ENCODE data around the gene SF3A1. TPM values are rescaled to one million over a fixed set of nuclear protein-coding genes. Genes with fewer than 3 reads are reported as not detected.
A peak's percentile ranks its signal among the peaks of the same experiment; 100 is the strongest.

SF3A1 gene
- total and polyA plus RNA-seq, 2 donors (not counting 1 experiment from before 2014, with no cell fraction given) = 17.0 to 22.9 TPM

GRCh38 chr22:30312053-30312452 lies 44.6 kb downstream of the SF3A1 start:
- H3K4me2 ChIP-seq (ENCODE audit: extremely low read depth, insufficient read depth, low read length) = no peak overlapping the region
- no peak overlapping the region for H3K4me3 ChIP-seq (replicated peaks in 1 of 4; ENCODE audit: control extremely low read depth in 1 of 4, insufficient read depth in 1 of 4, low read depth in 3 of 4, low read length in 4 of 4)
- H3K27me3 ChIP-seq (ENCODE audit: control insufficient read depth, insufficient read depth, low read length) = no peaks in the 10 kb centered on the region
- no peaks in the 10 kb centered on the region for H3K36me3 ChIP-seq (ENCODE audit: control insufficient read depth, insufficient read depth, low read length)
- H3K79me2 ChIP-seq (ENCODE audit: control insufficient read depth, insufficient read depth, low read length) = peaks cover 13% of the 10 kb centered on the region
- H3K4me1 ChIP-seq (ENCODE audit: control insufficient read depth, extremely low read depth, insufficient read depth, low read length) = peaks cover 32% of the 10 kb centered on the region
- no peak for TF ChIP-seq CTCF (conservative IDR thresholded peaks at IDR 0.05 in 1 of 2, IDR thresholded peaks at IDR 0.05 in 1 of 2; ENCODE audit: low read depth in 1 of 2, low read length in 2 of 2)
- no peak for TF ChIP-seq EZH2 (IDR thresholded peaks at IDR 0.05; ENCODE audit: low read length, missing control alignments)
- H3K9me3 ChIP-seq (ENCODE audit: control insufficient read depth, insufficient read depth, low read depth, low read length) = no peaks in the 10 kb centered on the region
- no peak overlapping the region for H2AFZ ChIP-seq (ENCODE audit: low read length)
- no peak overlapping the region for H3K9ac ChIP-seq (ENCODE audit: insufficient read depth, low read length)
- DNase-seq (ENCODE audit: low read depth in 2 of 2) = peak; percentile 76 to 91
- H4K20me1 ChIP-seq (ENCODE audit: control insufficient read depth, extremely low read depth, insufficient read depth, low read length) = peaks cover 2% of the 10 kb centered on the region
- H3K27ac ChIP-seq (ENCODE audit: insufficient read depth, low read length) = peak overlapping the region; percentile 49

GRCh38 chr22:30310881-30311771 lies 45.6 kb downstream of the SF3A1 start:
- no peak for TF ChIP-seq EZH2 (IDR thresholded peaks at IDR 0.05; ENCODE audit: low read length, missing control alignments)
- no peak for TF ChIP-seq CTCF (conservative IDR thresholded peaks at IDR 0.05 in 1 of 2, IDR thresholded peaks at IDR 0.05 in 1 of 2; ENCODE audit: low read depth in 1 of 2, low read length in 2 of 2)
- Histone ChIP-seq H3K27me3 (ENCODE audit: control insufficient read depth, insufficient read depth, low read length) (no peaks in the 10 kb centered on the region), H3K27ac (ENCODE audit: insufficient read depth, low read length) (peak overlapping the region; percentile 49), H3K4me3 (replicated peaks in 1 of 4; ENCODE audit: control extremely low read depth in 1 of 4, insufficient read depth in 1 of 4, low read depth in 3 of 4, low read length in 4 of 4) (no peak overlapping the region), H3K9me3 (ENCODE audit: control insufficient read depth, insufficient read depth, low read depth, low read length) (no peaks in the 10 kb centered on the region), H3K4me1 (ENCODE audit: control insufficient read depth, extremely low read depth, insufficient read depth, low read length) (peaks cover 32% of the 10 kb centered on the region), H3K4me2 (ENCODE audit: extremely low read depth, insufficient read depth, low read length) (peak overlapping the region; percentile 36), H3K36me3 (ENCODE audit: control insufficient read depth, insufficient read depth, low read length) (no peaks in the 10 kb centered on the region), H4K20me1 (ENCODE audit: control insufficient read depth, extremely low read depth, insufficient read depth, low read length) (peaks cover 2% of the 10 kb centered on the region), H3K9ac (ENCODE audit: insufficient read depth, low read length) (no peak overlapping the region), H3K79me2 (ENCODE audit: control insufficient read depth, insufficient read depth, low read length) (peaks cover 15% of the 10 kb centered on the region), H2AFZ (ENCODE audit: low read length) (no peak overlapping the region)
- peak; percentile 78 to 87 for DNase-seq (ENCODE audit: low read depth in 2 of 2)

- H3K27me3 ChIP-seq (ENCODE audit: control insufficient read depth, insufficient read depth, low read length) = no peaks in the 10 kb centered on the region
- DNase-seq (ENCODE audit: low read depth in 2 of 2) = peak; percentile 65 to 78
- H3K9ac ChIP-seq (ENCODE audit: insufficient read depth, low read length) = no peak overlapping the region
- peaks cover 2% of the 10 kb centered on the region for H4K20me1 ChIP-seq (ENCODE audit: control insufficient read depth, extremely low read depth, insufficient read depth, low read length)
- no peak overlapping the region for H3K4me2 ChIP-seq (ENCODE audit: extremely low read depth, insufficient read depth, low read length)
- H3K9me3 ChIP-seq (ENCODE audit: control insufficient read depth, insufficient read depth, low read depth, low read length) = no peaks in the 10 kb centered on the region
- H3K79me2 ChIP-seq (ENCODE audit: control insufficient read depth, insufficient read depth, low read length) = peaks cover 15% of the 10 kb centered on the region
- no peaks in the 10 kb centered on the region for H3K36me3 ChIP-seq (ENCODE audit: control insufficient read depth, insufficient read depth, low read length)
- no peak for TF ChIP-seq EZH2 (IDR thresholded peaks at IDR 0.05; ENCODE audit: low read length, missing control alignments)
- TF ChIP-seq CTCF (conservative IDR thresholded peaks at IDR 0.05 in 1 of 2, IDR thresholded peaks at IDR 0.05 in 1 of 2; ENCODE audit: low read depth in 1 of 2, low read length in 2 of 2) = no peak
- no peak overlapping the region for H2AFZ ChIP-seq (ENCODE audit: low read length)
- H3K4me1 ChIP-seq (ENCODE audit: control insufficient read depth, extremely low read depth, insufficient read depth, low read length) = peaks cover 36% of the 10 kb centered on the region
- no peak overlapping the region for H3K27ac ChIP-seq (ENCODE audit: insufficient read depth, low read length)
- no peak overlapping the region for H3K4me3 ChIP-seq (replicated peaks in 1 of 4; ENCODE audit: control extremely low read depth in 1 of 4, insufficient read depth in 1 of 4, low read depth in 3 of 4, low read length in 4 of 4)
Observed at GRCh38 chr22:30309951-30310741, 46.5 kb downstream of the SF3A1 start.

All from fibroblast of lung (primary cell).